GM12892 (cell line): ENCODE results near the gene KCNN1.

Experiments
- POLR2A ChIP-seq: IDR thresholded peaks from 2 replicates; pipeline ENCODE4 v1.6.1; 2011; ENCODE audit warnings: low read depth, low read length, control low read depth
- POLR2AphosphoS5 ChIP-seq: IDR thresholded peaks from 2 replicates; pipeline ENCODE4 v1.6.1; 2011; ENCODE audit warnings: low read depth, low read length, control low read depth
- TAF1 ChIP-seq: IDR thresholded peaks from 2 replicates; pipeline ENCODE4 v1.6.1; 2011; ENCODE audit warnings: low read depth, mild to moderate bottlenecking, control low read depth, low read length, borderline replicate concordance

DNA sequence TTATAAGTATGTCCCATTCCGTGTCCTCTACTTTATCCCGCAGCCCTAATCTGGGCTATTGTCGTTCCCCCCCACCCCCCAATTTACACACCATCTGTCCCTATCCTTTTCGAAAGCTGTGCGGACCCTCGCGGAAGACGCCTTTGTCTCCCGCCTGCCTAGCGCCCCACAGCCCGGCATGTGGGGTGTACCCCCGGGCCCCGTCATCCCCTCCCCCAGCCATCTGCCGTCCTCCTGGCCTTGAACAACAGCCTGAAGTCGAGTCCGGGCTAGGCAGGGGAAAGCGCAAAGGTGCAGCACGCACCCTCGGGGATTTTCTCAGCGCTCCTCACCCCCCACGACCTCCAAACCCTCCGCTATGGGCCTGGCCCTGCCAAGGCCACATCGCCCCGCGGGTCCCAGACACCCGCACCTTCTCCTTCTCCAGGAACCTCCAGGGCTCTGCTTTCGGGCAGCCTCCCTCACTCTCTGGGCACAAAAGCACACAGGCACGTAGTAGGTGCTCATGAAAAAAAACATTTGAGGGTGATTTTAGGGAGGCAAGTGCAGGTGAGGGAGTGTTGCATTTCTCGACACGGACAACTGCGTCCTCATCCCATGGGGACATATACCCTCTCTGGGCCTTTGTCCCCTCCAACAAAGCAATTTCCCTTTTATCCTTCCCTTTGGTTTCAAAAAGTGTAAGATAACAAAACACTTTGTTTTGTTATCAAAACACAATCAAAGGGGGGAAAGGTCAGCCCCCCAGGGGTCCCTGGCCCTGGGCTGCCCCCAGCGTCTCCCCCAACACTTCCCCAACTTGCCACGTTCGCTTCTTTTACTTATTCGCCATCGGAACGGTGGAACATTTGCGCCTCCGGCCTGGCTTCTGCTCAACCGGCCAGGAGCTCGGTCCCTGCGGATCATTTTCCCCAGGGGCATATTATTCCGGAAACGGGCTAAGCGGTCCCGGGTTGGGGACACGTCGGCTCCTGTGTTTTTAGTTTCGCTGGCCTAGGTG lies 17.7 kb upstream of the KCNN1 start:
- no peak for TF ChIP-seq POLR2A
- no peak for TF ChIP-seq POLR2AphosphoS5
- no peak for TF ChIP-seq TAF1
